COLO668 (cell line): ENCODE results near the gene UBE2K.
"Not testable (repeated sequence)": the region's sequence is repeated elsewhere in the genome, so short reads cannot be mapped to it uniquely, and the experiment has no call there.

ENCODE experiments used
- DNase-seq: peaks from one replicate; lab custom pipeline; 2025; ENCODE audit not compliant: unreplicated experiment; lab: John Stamatoyannopoulos, UW

Gene UBE2K

GRCh38 chr4:39687014-39687413 lies 10.9 kb upstream of the UBE2K start:
- DNase-seq, result no peak

GRCh38 chr4:39689970-39690369 lies 8.0 kb upstream of the UBE2K start:
- no peak for DNase-seq

GRCh38 chr4:39698424-39699009 lies 581 bp downstream of the UBE2K start:
- peak; percentile 58 for DNase-seq

DNA sequence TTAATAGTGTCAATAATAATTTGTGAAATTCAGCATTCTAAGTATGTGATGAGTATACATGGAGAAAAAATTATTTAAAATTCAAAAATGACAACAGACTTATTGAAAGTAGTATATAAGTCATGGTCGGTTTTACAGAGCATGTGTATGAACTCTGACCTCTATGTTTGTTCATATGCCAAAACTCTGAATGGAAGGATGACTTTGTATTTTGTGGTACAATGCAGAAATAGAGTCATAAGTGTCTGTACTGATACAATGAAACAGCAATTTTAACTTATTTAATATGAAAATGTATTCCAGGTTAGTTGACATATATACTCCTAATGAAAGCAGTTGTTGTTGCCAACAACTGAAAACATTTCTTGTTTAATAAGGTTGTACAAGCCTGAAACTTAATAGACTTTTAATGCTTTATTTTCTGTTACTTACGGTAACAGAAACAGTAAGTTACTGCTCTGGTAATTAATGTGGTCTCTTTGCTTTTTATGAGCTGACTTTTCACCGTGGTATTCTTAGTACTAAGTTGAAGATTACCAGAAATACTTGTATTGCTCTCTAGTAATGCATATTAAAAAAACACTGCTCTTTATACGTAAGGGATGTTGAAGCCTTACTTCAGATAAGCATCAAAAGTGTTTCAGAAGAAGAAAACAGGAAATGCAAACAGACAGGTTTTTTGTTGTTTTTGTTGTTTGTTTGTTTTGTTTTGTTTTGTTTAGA lies 1.9 kb downstream of the UBE2K start:
- DNase-seq, result no peak

DNA sequence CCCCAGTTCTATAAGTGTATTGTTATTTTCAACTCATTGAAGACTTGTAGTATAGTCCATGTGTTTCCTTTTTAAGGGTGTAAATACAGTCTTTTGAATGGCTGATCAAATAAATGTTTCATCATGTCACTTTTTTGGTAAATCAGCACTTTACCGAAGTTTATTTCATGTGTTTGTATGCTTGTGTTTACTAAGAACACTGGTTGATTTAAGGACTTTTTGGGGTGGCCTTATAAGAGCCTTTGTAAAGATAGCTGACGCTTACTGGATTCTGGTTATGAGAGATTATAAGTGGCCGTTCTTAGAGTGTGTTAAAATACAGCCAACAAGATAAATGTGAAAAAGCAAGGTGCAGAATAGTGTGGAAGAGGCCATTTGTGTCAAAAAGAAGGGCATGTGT lies 2.6 kb downstream of the UBE2K start:
- no peak for DNase-seq

DNA sequence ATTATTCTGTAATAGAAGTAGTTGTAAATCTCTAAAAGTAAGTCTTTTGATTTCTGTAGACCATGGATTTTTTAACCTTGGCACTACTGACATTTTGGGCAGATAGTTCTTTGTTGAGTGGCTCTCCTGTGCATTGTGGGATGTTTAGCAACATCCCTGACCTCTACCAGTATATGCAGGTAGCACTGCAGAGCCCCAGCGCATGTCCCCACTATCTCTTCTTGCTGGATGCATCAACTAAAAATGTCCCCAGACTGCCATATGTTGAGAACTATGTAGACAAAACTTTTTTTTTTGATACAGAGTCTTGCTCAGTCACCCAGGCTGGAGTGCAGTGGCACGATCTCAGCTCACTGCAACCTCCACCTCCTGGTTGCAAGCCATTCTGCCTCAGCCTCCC lies 4.8 kb downstream of the UBE2K start:
- no peak for DNase-seq

DNA sequence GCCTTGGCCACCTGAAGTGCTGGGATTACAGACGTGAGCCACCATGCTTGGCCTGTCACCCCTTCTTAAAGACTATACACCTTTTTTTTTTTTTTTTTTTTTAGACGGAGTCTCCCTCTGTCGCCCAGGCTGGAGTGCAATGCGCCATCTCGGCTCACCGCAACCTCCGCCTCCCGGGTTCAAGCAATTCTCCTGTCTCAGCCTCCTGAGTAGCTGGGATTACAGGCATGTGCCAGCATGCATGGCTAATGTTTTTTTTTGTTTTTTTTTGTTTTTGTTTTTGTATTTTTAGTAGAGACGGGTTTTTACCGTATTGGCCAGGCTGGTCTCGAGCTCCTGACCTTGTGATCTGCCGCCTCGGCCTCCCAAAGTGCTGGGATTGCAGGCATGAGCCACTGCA lies 6.9 kb downstream of the UBE2K start:
- not testable (repeated sequence) for DNase-seq

GRCh38 chr4:39706334-39706733 lies 8.4 kb downstream of the UBE2K start:
- no peak for DNase-seq

- no peak for DNase-seq
These were observed 9.0 kb downstream of the UBE2K start for GRCh38 chr4:39706741-39707511.

DNA sequence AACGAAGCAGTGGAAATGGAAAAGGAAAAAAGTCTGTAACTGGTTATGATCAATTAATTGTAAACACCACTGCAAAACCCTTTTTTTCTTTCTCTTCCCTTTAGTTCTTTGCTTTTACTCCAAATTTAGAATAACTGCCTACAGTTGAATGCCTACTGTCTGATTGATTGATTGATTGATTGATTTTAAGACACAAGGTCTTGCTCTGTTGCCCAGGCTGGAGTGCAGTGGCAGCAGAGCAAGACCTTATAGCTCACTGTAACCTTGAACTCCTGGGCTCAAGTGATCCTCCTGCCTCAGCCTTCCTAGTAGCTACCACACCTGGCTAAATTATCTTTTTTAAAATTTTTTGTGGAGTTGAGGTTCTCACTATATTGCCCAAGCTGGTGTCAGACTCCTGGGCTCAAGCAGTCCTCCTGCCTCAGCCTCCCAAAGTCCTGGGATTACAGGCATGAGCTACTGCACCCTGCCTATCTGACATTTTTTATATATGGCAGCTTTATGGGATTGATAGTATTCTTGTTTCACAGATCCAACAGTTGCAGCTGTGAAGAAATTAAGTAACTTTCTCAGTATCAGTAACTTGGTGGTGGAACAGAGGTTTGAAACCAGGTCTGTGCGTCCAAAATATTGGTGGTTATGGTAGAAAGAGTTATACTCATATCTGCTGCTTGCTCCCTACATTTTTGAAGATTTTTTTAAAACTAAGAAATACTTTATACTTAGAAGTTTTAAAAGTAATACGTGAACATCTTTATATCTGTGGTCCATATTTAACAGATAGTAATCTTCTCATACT lies 12.4 kb downstream of the UBE2K start:
- no peak for DNase-seq

- no peak for DNase-seq
These were observed 15.1 kb downstream of the UBE2K start for GRCh38 chr4:39712819-39713607.

DNA sequence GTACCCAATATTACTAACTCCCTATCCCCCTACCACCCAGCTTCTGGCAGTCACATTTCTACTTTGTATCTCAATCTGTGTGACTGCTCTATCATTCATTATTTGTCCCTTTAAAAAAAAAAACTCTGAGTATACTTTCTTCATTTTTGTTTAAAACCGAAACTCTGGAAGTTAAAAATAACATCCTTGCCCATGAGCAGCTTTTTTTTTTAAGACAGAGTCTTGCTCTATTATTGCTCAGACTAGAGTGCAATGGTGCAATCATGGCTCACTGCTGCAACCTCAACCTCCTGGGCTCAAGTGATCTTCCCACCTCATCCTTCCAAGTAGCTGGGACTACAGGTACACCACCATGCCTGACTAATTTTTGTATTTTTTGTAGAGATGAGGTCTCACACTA lies 15.8 kb downstream of the UBE2K start:
- no peak for DNase-seq

GRCh38 chr4:39714166-39714565 lies 16.2 kb downstream of the UBE2K start:
- DNase-seq, result no peak

GRCh38 chr4:39715788-39716187 lies 17.9 kb downstream of the UBE2K start:
- no peak for DNase-seq

- no peak for DNase-seq
These were observed 18.4 kb downstream of the UBE2K start for GRCh38 chr4:39716356-39716755.

DNA sequence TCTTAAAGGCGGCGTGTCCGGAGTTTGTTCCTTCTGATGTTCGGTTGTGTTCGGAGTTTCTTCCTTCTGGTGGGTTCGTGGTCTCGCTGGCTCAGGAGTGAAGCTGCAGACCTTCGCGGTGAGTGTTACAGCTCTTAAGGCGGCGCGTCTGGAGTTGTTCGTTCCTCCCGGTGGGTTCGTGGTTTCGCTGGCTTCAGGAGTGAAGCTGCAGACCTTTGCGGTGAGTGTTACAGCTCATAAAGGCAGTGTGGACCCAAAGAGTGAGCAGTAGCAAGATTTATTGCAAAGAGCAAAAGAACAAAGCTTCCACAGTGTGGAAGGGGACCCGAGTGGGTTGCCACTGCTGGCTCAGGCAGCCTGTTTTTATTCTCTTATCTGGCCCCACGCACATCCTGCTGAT lies 19.8 kb downstream of the UBE2K start:
- DNase-seq, result not testable (repeated sequence)

DNA sequence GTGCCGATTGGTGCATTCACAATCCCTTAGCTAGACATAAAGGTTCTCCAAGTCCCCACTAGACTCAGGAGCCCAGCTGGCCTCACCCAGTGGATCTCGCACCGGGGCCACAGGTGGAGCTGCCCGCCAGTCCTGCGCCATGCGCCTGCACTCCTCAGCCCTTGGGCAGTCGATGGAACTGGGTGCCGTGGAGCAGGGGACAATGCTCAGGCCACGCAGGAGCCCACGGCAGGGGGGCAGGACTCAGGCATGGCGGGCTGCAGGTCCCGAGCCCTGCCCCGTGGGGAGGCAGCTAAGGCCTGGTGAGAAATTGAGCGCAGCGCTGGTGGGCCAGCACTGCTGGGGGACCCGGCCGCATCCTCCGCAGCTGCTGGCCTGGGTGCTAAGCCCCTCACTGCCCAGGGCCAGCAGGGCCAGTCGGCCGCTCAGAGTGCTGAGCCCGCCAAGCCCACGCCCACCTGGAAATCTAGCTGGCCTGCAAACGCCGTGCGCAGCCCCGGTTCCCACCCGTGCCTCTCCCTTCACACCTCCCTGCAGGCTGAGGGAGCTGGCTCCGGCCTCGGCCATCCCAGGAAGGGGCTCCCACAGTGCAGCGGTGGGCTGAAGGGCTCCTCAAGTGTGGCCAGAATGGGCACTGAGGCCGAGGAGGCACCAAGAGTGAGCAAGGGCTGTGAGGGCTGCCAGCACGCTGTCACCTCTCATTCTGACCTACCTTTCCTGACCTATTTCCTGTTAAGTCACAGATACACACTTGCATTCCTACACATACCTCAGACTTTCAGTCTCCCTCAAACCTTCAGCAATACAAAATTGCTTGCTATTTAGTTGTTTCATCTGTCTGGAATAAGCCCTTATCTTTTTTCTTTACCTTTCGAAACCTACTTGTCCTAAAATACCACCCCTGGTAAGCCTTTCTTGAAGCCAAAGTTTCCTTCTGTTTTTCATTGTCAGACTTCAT lies 20.7 kb downstream of the UBE2K start:
- DNase-seq, result no peak

- no peak for DNase-seq
These were observed 22.1 kb downstream of the UBE2K start for GRCh38 chr4:39719804-39720580.

DNA sequence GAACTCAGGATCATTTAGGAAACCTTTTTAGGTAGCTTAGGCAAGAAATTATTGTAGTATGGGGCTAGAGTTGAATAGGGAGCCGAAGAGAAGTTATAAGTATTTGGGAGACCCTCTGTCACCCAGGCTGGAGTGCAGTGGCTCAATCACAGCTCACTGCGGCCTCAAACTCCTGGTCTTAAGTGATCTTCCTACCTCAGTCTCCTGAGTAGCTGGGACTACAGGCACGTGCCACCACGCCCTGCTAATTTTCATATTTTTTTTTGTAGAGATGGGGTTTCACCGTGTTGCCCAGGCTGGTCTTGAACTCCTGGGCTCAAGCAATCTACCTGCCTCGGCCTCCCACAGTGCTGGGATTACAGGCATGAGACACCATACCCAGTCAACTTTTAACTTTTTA lies 23.3 kb downstream of the UBE2K start:
- DNase-seq, result not testable (repeated sequence)
